Measurements from ENCODE around the gene SYNJ2. TPM values are rescaled to one million over a fixed set of nuclear protein-coding genes. Genes with fewer than 3 reads are reported as not detected.

Gene SYNJ2
- polyA plus RNA-seq, 1 donor from 2014 or later, result 0.12 TPM

- Histone ChIP-seq H3K27me3 (ENCODE audit: insufficient read depth, low read depth, low read length) (no peaks in the 10 kb centered on the region), H3K9ac (ENCODE audit: low read length) (no peak overlapping the region), H3K79me2 (replicated peaks; ENCODE audit: insufficient read depth, low read length) (no peaks in the 10 kb centered on the region), H3K9me2 (ENCODE audit: insufficient read depth, low read length) (no peaks in the 10 kb centered on the region), H4K20me1 (ENCODE audit: insufficient read depth) (no peaks in the 10 kb centered on the region), H2AFZ (ENCODE audit: low read depth, low read length) (no peak overlapping the region), H3K4me3 (ENCODE audit: low read length) (no peak overlapping the region), H3K27ac (ENCODE audit: low read length) (no peak overlapping the region), H3K36me3 (ENCODE audit: insufficient read depth, low read length) (no peaks in the 10 kb centered on the region), H3F3A (ENCODE audit: insufficient read depth, low read length, poor library complexity, severe bottlenecking) (no peaks in the 10 kb centered on the region), H3K9me3 (ENCODE audit: low read length) (no peaks in the 10 kb centered on the region), H3K4me2 (ENCODE audit: low read length) (no peak overlapping the region)
- no peak for TF ChIP-seq EP300 (conservative IDR thresholded peaks at IDR 0.05; ENCODE audit: poor library complexity, severe bottlenecking)
- TF ChIP-seq SMC3 (conservative IDR thresholded peaks at IDR 0.05; ENCODE audit: poor library complexity), result no peak
- TF ChIP-seq REST (IDR thresholded peaks at IDR 0.05; ENCODE audit: borderline replicate concordance), result no peak
- TF ChIP-seq RAD21 (conservative IDR thresholded peaks at IDR 0.05), result no peak
- TF ChIP-seq MXI1 (conservative IDR thresholded peaks at IDR 0.05; ENCODE audit: poor library complexity, severe bottlenecking), result no peak
- TF ChIP-seq POLR2AphosphoS5 (IDR thresholded peaks at IDR 0.05), result no peak
- no peak for TF ChIP-seq TAF1 (IDR thresholded peaks at IDR 0.05; ENCODE audit: low read depth)
- no peak for TF ChIP-seq CTCF (IDR thresholded peaks at IDR 0.05; ENCODE audit: poor library complexity, severe bottlenecking)
- no peak for TF ChIP-seq EZH2 (IDR thresholded peaks at IDR 0.05; ENCODE audit: borderline replicate concordance, insufficient read depth, low read length, poor library complexity, severe bottlenecking)
These were observed 92.1 kb downstream of the SYNJ2 start for GRCh38 chr6:158073776-158074175.

- no peak overlapping the region for H3K9ac ChIP-seq (ENCODE audit: low read length)
- H3K27me3 ChIP-seq (ENCODE audit: insufficient read depth, low read depth, low read length), result no peaks in the 10 kb centered on the region
- H3K9me2 ChIP-seq (ENCODE audit: insufficient read depth, low read length), result no peaks in the 10 kb centered on the region
- no peak overlapping the region for H3K27ac ChIP-seq (ENCODE audit: low read length)
- H3K4me3 ChIP-seq (ENCODE audit: low read length), result no peak overlapping the region
- H3K9me3 ChIP-seq (ENCODE audit: low read length), result no peaks in the 10 kb centered on the region
- H3K4me2 ChIP-seq (ENCODE audit: low read length), result no peak overlapping the region
- H2AFZ ChIP-seq (ENCODE audit: low read depth, low read length), result no peak overlapping the region
- TF ChIP-seq SMC3 (conservative IDR thresholded peaks at IDR 0.05; ENCODE audit: poor library complexity), result no peak
- TF ChIP-seq MXI1 (conservative IDR thresholded peaks at IDR 0.05; ENCODE audit: poor library complexity, severe bottlenecking), result no peak
- TF ChIP-seq POLR2AphosphoS5 (IDR thresholded peaks at IDR 0.05), result no peak
- TF ChIP-seq CTCF (IDR thresholded peaks at IDR 0.05; ENCODE audit: poor library complexity, severe bottlenecking), result no peak
- no peak for TF ChIP-seq RAD21 (conservative IDR thresholded peaks at IDR 0.05)
- no peak for TF ChIP-seq TAF1 (IDR thresholded peaks at IDR 0.05; ENCODE audit: low read depth)
- H3K79me2 ChIP-seq (replicated peaks; ENCODE audit: insufficient read depth, low read length), result no peaks in the 10 kb centered on the region
- no peaks in the 10 kb centered on the region for H4K20me1 ChIP-seq (ENCODE audit: insufficient read depth)
- no peaks in the 10 kb centered on the region for H3K36me3 ChIP-seq (ENCODE audit: insufficient read depth, low read length)
- no peaks in the 10 kb centered on the region for H3F3A ChIP-seq (ENCODE audit: insufficient read depth, low read length, poor library complexity, severe bottlenecking)
These were observed 94.9 kb downstream of the SYNJ2 start for GRCh38 chr6:158076548-158076947.

All from neural cell (in vitro differentiated cells).